ENCODE results near the gene PHACTR1.

DNA sequence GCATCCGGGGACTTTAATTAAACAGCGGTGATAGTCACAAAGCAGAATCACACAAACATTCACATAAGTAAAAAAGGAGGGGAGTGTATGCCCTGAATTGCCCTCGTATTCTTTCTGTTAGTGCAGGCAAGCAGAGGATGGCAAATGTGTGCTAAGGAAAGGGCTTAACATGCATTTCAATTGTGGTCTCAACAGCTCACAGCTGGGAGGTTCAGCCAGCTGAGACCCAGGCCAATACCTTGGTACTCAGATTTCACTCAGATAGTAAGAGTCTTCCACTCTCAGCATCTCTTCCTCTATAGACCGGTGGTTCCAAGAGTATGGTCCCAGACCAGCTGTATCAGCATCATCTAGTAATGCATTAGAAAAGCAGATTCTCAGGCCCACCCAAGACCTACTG is 215.1 kb downstream of the PHACTR1 start:
- TF ChIP-seq RBM15 (IDR thresholded peaks at IDR 0.05; ENCODE audit: insufficient read depth, low read length) = no peak
- TF ChIP-seq ZNF133 (CRISPR knock-in tag; IDR thresholded peaks at IDR 0.05) = no peak
